Measurements from ENCODE around the gene UXS1. TPM values are rescaled to one million over a fixed set of nuclear protein-coding genes. Genes with fewer than 3 reads are reported as not detected.

Gene UXS1
- total RNA-seq (2011; cell fraction: chromatin; rRNA removed; ENCODE audit: low replicate concordance) = 83.6 and 100 TPM in 2 replicates
- total RNA-seq (2011; cell fraction: nucleolus; rRNA removed) = 57.7 and 64.7 TPM in 2 replicates
- total RNA-seq (2011; cell fraction: nucleoplasm; rRNA removed) = 74.1 and 83.9 TPM in 2 replicates
- total RNA-seq (2014; rRNA removed) (15.0 and 19.1 TPM in 2 replicates), total RNA-seq (2014; rRNA removed; fragmentation: Illumina TruSeq; extraction: Trizol) (14.2 and 15.2 TPM in 2 replicates), total RNA-seq (2015; rRNA removed; fragmentation: Illumina TruSeq; extraction: Trizol) (13.8 and 15.0 TPM in 2 replicates), total RNA-seq (2021) (22.4 and 25.4 TPM in 2 replicates), polyA plus RNA-seq (2011; rRNA removed) (24.1 and 25.5 TPM in 2 replicates), polyA plus RNA-seq (2014; fragmentation: Illumina TruSeq; extraction: Trizol) (22.8 and 25.8 TPM in 2 replicates), polyA plus RNA-seq (2014; fragmentation: Nextera tagmentation; extraction: Ambion mirVana) (10 to 100 TPM in 1 of 2 experiments, 1 to 10 TPM in 1; 5.8 to 11.3 TPM), polyA plus RNA-seq (2014; rRNA removed) (22.7 and 25.5 TPM in 2 replicates), polyA minus RNA-seq (2011; rRNA and poly(A)+ RNA removed) (54.5 and 56.5 TPM in 2 replicates), Bru-seq, nascent RNA (percentile 77 among the genes with signal in this experiment), BruChase-seq, experiment 1, labeled RNA remaining after a 2-hour chase (percentile 73 among the genes with signal in this experiment), BruChase-seq, experiment 2, labeled RNA remaining after a 6-hour chase (percentile 73 among the genes with signal in this experiment)
- 18.8 and 22.4 TPM in 2 replicates for polyA plus RNA-seq (2011; cell fraction: cytosol; rRNA removed)
- 37.9 and 48.2 TPM in 2 replicates for polyA plus RNA-seq (2011; cell fraction: nucleus; rRNA removed)
- polyA plus RNA-seq (2012) = 22.1 and 26.2 TPM in 2 replicates
- 28.0 and 29.7 TPM in 2 replicates for polyA minus RNA-seq (2011; cell fraction: cytosol; rRNA and poly(A)+ RNA removed)
- 34.9 and 48.7 TPM in 2 replicates for polyA minus RNA-seq (2011; cell fraction: nucleus; rRNA and poly(A)+ RNA removed)
- long read RNA-seq, experiment 1, transcript UXS1-201 (15 exons, 2,099 nt) = minor isoform, 9 of 77 reads
- long read RNA-seq, experiment 1, transcript UXS1-203 (15 exons, 1,839 nt) = major isoform, 30 of 77 reads
- long read RNA-seq, experiment 1, partial matches to known transcripts = 14 of 77 reads
- long read RNA-seq, experiment 1, other reads (novel, unspliced or antisense) = 24 of 77 reads
- long read RNA-seq, experiment 2, transcript UXS1-203 (15 exons, 1,839 nt) = major isoform, 9 of 26 reads
- long read RNA-seq, experiment 2, partial matches to known transcripts = 0 of 26 reads
- long read RNA-seq, experiment 2, other reads (novel, unspliced or antisense) = 17 of 26 reads
- long read RNA-seq, experiment 3, transcript UXS1-203 (15 exons, 1,839 nt) = major isoform, 11 of 22 reads
- long read RNA-seq, experiment 3, partial matches to known transcripts = 2 of 22 reads
- long read RNA-seq, experiment 3, other reads (novel, unspliced or antisense) = 5 of 22 reads

- Histone ChIP-seq H2AFZ (ENCODE audit: low read depth, low read length) (peak within 1 kb of the TSS; percentile 93), H3K4me3 (peak within 1 kb of the TSS; percentile 97), H4K20me1 (replicated peaks; ENCODE audit: control insufficient read depth, insufficient read depth, low read length) (0 out of 2 replicates have a peak, but pooled peaks cover 3% of the 10 kb centered on the region), H3K9me3 (replicated peaks; ENCODE audit: control insufficient read depth, insufficient read depth, low read depth, low read length) (no peaks in the 10 kb centered on the region), H3K9me1 (ENCODE audit: control insufficient read depth, insufficient read depth, low read length) (no peaks in the 10 kb centered on the region), H3K4me1 (replicated peaks in 1 of 2; ENCODE audit: control insufficient read depth in 2 of 2, insufficient read depth in 2 of 2, low read length in 2 of 2) (peaks cover 23 to 26% of the 10 kb centered on the region in 2 experiments; a peak in 4 of 5 replicates), H3K36me3 (ENCODE audit: control insufficient read depth, insufficient read depth, low read length) (peaks cover 5% of the 10 kb centered on the region; the same call in 2 of the 3 replicates), H3K27ac (ENCODE audit: extremely low read depth, low read depth, low read length) (peak within 1 kb of the TSS; percentile 81), H3K9ac (ENCODE audit: insufficient read depth in 1 of 2, low read depth in 2 of 2, low read length in 2 of 2) (peak within 1 kb of the TSS; percentile 84 to 95), H3K79me2 (ENCODE audit: control insufficient read depth, insufficient read depth, low read length) (peaks cover 46% of the 10 kb centered on the region), H3K4me2 (ENCODE audit: insufficient read depth, low read length) (peak within 1 kb of the TSS; percentile 89), H3K27me3 (ENCODE audit: control insufficient read depth in 2 of 2, insufficient read depth in 2 of 2, low read length in 2 of 2) (no peaks in the 10 kb centered on the region)
- BruUV-seq (replicated peaks) = no TSS peak
- in situ Hi-C loops (cut with MboI) = no loop called here
- CTCF ChIA-PET (ENCODE audit: low intra/inter-chr PET ratio) = no interaction called here
- peak; percentile 94 for FAIRE-seq
- peak; percentile 98 to 99 (median 99) for DNase-seq (ENCODE audit: extremely low read depth in 1 of 4, low spot score in 3 of 4)
- POLR2A ChIA-PET = interaction anchor here (0.6 to 1.0 kb wide), 3 partner anchors 10 to 385 kb away, joined by 3 to 4 read pairs (median 3); no protein-coding TSS in a partner anchor
- intact Hi-C loops (cut with micrococcal nuclease) = loop anchor here (1.0 to 5.0 kb wide), 3 partner anchors 9 to 92 kb away; no protein-coding TSS in a partner anchor
- peak; percentile 87 for ATAC-seq
- under 1% methylated on average over 53 of the region's 93 CpGs for WGBS (ENCODE audit: insufficient coverage, low coverage, missing lambda C conversion rate)
- no peak for TF ChIP-seq RBM15 (IDR thresholded peaks at IDR 0.05; ENCODE audit: insufficient read depth, low read length)
- no peak for TF ChIP-seq JUN (IDR thresholded peaks at IDR 0.05; ENCODE audit: borderline replicate concordance, low read depth, low read length)
- TF ChIP-seq JUN (CRISPR knock-in tag; IDR thresholded peaks at IDR 0.05; ENCODE audit: borderline replicate concordance) = no peak
- no peak for TF ChIP-seq POLR3A (IDR thresholded peaks at IDR 0.05; ENCODE audit: borderline replicate concordance, extremely low read depth, insufficient read depth, insufficient read length)
- TF ChIP-seq BRD4 (IDR thresholded peaks at IDR 0.05) = no peak
- TF ChIP-seq CBFA2T2 (conservative IDR thresholded peaks at IDR 0.05) = no peak
- no peak for TF ChIP-seq ZNF518B (CRISPR knock-in tag; IDR thresholded peaks at IDR 0.05)
- no peak for TF ChIP-seq U2AF1 (optimal IDR thresholded peaks at IDR 0.05; ENCODE audit: low read depth, low read length)
- TF ChIP-seq CCAR2 (IDR thresholded peaks at IDR 0.05; ENCODE audit: low read depth, low read length) = no peak
- TF ChIP-seq PYGO2 (tag; IDR thresholded peaks at IDR 0.05) = no peak
- TF ChIP-seq ZNF41 (CRISPR knock-in tag; conservative IDR thresholded peaks at IDR 0.05) = 0 out of 2 replicates have a peak, but pooled peaks have one; percentile 10
- no peak for TF ChIP-seq ESRRB (CRISPR knock-in tag; IDR thresholded peaks at IDR 0.05; ENCODE audit: borderline replicate concordance)
These were observed at the start of gene UXS1 for GRCh38 chr2:106193977-106194778. Gene UXS1, minus strand, starts transcription at chr2:106194301. Its CDS starts 60 bp downstream, at chr2:106194241.

Data from K562 (cell line).